Omental fat pad (tissue), 4 donors: ENCODE results near the gene SLFN5. TPM values are rescaled to one million over a fixed set of nuclear protein-coding genes. Genes with fewer than 3 reads are reported as not detected.

Experiments used
- ATAC-seq: fragments of 150-250 bp; one replicate; pipeline ENCODE4 v1.9.1; 2016; ENCODE audit warnings: mild to moderate bottlenecking, moderate library complexity; ENCODE audit not compliant: low FRiP score
- DNase-seq: peaks from one replicate; pipeline ENCODE4 v3.0.0-alpha.2; 2019; ENCODE audit warnings: low spot score
- total RNA-seq, 4 donors: library from RNA; depleted of rRNA; stranded (reverse); fragments of >200 nt; gene quantifications; one replicate each; pipeline ENCODE4 v1.1.0, GENCODE V29; 2016
- TF ChIP-seq, protein P1 (sequence below), 3 donors: fragments of 450-650 bp; IDR thresholded peaks; one replicate each; pipeline ENCODE4 v1.5.1; 2016 to 2017; ENCODE audit warnings: antibody characterized with exemption in 3 of 3, mild to moderate bottlenecking in 3 of 3, moderate library complexity in 2 of 3

SLFN5 gene
- total RNA-seq, 4 donors from 2014 or later: 18.9 to 53.0 (median 32.5) TPM

GRCh38 chr17:35235289-35235688 lies 7.6 kb upstream of the SLFN5 start:
- TF ChIP-seq, protein P1, sequence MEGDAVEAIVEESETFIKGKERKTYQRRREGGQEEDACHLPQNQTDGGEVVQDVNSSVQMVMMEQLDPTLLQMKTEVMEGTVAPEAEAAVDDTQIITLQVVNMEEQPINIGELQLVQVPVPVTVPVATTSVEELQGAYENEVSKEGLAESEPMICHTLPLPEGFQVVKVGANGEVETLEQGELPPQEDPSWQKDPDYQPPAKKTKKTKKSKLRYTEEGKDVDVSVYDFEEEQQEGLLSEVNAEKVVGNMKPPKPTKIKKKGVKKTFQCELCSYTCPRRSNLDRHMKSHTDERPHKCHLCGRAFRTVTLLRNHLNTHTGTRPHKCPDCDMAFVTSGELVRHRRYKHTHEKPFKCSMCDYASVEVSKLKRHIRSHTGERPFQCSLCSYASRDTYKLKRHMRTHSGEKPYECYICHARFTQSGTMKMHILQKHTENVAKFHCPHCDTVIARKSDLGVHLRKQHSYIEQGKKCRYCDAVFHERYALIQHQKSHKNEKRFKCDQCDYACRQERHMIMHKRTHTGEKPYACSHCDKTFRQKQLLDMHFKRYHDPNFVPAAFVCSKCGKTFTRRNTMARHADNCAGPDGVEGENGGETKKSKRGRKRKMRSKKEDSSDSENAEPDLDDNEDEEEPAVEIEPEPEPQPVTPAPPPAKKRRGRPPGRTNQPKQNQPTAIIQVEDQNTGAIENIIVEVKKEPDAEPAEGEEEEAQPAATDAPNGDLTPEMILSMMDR (IDR thresholded peaks at IDR 0.05): no peak
- ATAC-seq (no peak), DNase-seq (no peak)

DNA sequence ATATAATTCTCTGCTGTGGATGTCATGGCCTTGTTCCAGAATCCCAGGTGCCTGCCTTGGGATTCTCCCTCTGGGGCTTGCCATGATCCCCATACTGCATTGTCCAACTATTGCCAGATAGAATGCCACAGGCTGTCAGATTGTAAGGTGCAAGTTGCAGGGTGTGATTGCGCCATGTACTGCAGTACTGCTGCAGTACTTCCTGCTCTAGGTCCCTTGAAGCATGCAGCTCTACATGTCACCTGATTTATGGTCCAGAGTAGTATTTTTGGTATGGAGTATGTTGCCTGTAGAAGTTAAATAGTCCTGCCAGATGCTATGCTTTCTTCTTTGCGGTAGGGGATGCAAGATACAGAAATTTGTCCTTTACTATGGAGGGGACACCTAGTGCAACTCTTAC lies 7.0 kb upstream of the SLFN5 start:
- TF ChIP-seq, protein P1 (IDR thresholded peaks at IDR 0.05): no peak
- no peak for DNase-seq
- no peak for ATAC-seq

DNA sequence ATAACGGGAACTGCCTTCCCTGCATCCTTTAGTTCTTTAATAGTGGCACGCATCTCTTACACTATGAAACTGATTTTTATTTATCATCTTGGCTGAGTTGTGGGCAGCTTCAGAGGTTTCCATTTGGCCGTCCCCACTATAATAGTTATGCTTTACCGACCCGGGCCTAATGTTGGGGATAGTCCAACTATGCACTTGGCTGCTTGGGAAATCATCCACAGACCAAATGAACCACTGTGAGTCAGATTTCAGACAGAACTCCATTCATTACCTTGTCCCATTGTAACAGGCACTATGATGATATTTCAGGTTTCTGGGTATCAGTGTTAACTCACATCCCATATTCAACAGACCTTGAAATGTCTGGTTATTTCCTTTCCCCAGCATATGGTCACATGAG lies 6.1 kb upstream of the SLFN5 start:
- ATAC-seq (no peak), DNase-seq (no peak)
- TF ChIP-seq, protein P1 (IDR thresholded peaks at IDR 0.05): no peak

DNA sequence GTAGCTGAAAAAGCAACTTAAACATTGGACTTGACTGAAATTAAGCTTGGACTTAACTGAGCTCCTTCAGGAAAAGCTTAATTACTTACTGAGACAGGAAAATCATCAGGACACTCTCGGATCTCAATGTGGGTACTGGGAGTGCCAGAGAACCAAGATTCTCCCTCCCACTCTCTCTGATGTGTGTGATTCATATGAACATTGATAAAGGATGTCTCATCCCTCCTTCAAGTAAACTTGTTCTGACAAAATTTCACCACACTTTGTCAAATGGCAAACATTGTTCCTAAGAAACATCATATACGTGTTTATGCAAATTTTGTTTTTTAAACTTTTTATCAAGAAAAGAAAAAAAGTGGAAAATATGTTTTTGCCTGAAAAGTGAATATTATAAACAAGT lies 4.1 kb upstream of the SLFN5 start:
- ATAC-seq (peak; percentile 39), DNase-seq (no peak)
- TF ChIP-seq, protein P1 (IDR thresholded peaks at IDR 0.05): no peak

DNA sequence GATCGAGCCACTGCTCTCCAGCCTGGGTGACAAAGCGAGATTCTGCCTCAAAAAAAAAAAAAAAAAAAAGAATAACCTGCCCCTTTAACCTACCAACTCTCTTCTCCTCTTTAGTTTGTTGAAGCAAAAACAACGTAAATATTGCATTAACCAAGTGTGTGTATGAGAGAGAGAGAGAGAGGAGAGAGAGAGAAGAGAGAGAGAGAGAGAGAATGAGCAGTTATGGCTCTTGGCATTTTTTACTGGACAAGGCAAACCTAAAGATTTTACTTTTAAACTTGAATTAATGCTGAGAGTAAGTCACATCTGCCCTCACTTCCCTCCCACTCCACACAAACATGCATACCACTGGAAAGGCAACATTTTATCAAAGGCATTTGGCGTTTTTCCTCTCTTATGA lies 3.0 kb upstream of the SLFN5 start:
- ATAC-seq: no peak
- TF ChIP-seq, protein P1 (IDR thresholded peaks at IDR 0.05): no peak
- DNase-seq: no peak

DNA sequence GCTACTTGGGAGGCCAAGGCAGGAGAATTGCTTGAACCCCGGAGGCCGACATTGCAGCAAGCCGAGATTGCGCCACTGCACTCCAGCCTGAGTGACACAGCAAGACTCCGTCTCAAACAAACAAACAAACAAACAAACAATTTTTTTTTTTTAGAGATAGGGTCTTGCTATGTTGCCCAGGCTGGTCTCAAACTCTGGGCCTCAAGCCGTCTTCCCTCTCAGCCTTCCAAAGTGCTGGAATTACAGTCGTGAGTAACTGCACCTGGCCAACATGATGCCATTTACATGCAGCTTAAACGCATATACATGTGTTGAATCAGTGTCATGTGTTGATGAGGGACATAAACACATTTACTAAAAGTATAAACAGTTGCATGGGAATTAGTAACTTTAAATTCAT lies 2.0 kb upstream of the SLFN5 start:
- ATAC-seq: no peak
- TF ChIP-seq, protein P1 (IDR thresholded peaks at IDR 0.05): no peak

DNA sequence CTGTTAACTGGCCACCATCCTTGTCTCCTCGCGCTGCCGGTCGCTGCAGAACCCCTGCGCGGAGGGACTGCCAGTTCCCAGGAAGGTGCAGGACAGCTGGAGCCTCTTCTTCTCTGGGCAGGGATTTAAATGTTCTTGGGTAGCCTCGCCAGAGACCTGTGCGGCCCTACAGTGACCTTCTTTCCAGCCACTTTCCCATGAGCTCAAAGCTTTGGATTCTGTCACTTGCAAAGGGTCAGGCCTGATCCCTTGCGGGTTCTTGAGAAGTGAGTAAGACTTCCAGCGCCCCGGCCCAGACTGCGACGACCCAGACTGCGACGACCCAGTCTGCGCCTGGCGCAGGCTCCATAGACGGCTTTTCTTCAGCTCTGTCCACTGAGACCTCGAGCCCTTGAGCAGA lies 1.4 kb upstream of the SLFN5 start:
- TF ChIP-seq, protein P1 (IDR thresholded peaks at IDR 0.05): no peak
- DNase-seq (no peak), ATAC-seq (no peak)

More for the DNA sequence above, 2.0 kb upstream of the SLFN5 start:
- DNase-seq: no peak
